GM23338 (cell line): ENCODE measurements around the gene SHB.

Source experiments
- CREB1 ChIP-seq: fragments of 250-450 bp; sonication (Bioruptor Pico); IDR thresholded peaks from 2 replicates; pipeline ENCODE4 v1.5.0; 2020; ENCODE audit warnings: low read depth, mild to moderate bottlenecking, moderate library complexity
- EZH2 ChIP-seq: fragments of 200-600 bp; sonication (generic); IDR thresholded peaks from one replicate; pipeline ENCODE4 v1.8.0; 2017; ENCODE audit warnings: antibody characterized with exemption, mild to moderate bottlenecking, low read depth; ENCODE audit not compliant: unreplicated experiment
- POLR2AphosphoS5 ChIP-seq: IDR thresholded peaks from 2 replicates; pipeline ENCODE4 v1.6.1; 2016; ENCODE audit warnings: antibody characterized with exemption, low read depth
- STAT1 ChIP-seq: IDR thresholded peaks from one replicate; pipeline ENCODE4 v1.6.1; 2016; ENCODE audit warnings: antibody characterized with exemption; ENCODE audit not compliant: unreplicated experiment
- TF ChIP-seq, protein P1 (sequence below), 2 experiments: fragments of 200-600 bp in 1 of 2; sonication (generic) in 1 of 2; conservative IDR thresholded peaks; 2 replicates each; pipeline versions ENCODE4 v1.5.1 to v1.6.1; 2016 to 2017; ENCODE audit warnings: antibody characterized with exemption in 2 of 2, low read depth in 2 of 2, mild to moderate bottlenecking in 2 of 2, moderate library complexity in 1 of 2
- TF ChIP-seq, protein P2 (sequence below): IDR thresholded peaks from one replicate; pipeline ENCODE4 v1.6.1; 2018; ENCODE audit warnings: antibody characterized with exemption; ENCODE audit not compliant: unreplicated experiment

DNA sequence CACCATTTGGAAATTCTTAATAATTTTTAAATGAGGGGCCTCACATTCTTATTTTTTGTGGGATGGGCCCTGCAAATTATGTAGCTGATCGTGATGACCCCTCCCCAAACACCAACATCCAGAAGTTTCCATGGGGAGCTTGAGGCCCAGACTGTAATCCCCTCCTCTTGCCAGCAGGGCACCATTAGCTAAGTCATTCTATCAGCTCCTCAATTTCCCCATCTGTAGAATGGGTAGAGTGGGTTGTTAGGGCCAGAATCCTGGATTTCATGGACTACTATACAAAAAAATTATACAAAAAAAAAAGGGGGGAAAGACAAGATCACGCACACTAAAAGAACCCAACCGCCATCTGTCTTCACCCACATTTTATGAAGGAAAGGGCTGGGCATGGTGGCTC, 38.4 kb downstream of the SHB start:
- TF ChIP-seq, protein P1, sequence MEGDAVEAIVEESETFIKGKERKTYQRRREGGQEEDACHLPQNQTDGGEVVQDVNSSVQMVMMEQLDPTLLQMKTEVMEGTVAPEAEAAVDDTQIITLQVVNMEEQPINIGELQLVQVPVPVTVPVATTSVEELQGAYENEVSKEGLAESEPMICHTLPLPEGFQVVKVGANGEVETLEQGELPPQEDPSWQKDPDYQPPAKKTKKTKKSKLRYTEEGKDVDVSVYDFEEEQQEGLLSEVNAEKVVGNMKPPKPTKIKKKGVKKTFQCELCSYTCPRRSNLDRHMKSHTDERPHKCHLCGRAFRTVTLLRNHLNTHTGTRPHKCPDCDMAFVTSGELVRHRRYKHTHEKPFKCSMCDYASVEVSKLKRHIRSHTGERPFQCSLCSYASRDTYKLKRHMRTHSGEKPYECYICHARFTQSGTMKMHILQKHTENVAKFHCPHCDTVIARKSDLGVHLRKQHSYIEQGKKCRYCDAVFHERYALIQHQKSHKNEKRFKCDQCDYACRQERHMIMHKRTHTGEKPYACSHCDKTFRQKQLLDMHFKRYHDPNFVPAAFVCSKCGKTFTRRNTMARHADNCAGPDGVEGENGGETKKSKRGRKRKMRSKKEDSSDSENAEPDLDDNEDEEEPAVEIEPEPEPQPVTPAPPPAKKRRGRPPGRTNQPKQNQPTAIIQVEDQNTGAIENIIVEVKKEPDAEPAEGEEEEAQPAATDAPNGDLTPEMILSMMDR (conservative IDR thresholded peaks at IDR 0.05; ENCODE audit: low read depth in 2 of 2), result peak in 1 of 2 experiments; percentile 37; a peak in 1 of 4 replicates
- no peak for TF ChIP-seq STAT1
- TF ChIP-seq POLR2AphosphoS5, result no peak
- TF ChIP-seq CREB1, result no peak
- TF ChIP-seq EZH2, result no peak
- TF ChIP-seq, protein P2, sequence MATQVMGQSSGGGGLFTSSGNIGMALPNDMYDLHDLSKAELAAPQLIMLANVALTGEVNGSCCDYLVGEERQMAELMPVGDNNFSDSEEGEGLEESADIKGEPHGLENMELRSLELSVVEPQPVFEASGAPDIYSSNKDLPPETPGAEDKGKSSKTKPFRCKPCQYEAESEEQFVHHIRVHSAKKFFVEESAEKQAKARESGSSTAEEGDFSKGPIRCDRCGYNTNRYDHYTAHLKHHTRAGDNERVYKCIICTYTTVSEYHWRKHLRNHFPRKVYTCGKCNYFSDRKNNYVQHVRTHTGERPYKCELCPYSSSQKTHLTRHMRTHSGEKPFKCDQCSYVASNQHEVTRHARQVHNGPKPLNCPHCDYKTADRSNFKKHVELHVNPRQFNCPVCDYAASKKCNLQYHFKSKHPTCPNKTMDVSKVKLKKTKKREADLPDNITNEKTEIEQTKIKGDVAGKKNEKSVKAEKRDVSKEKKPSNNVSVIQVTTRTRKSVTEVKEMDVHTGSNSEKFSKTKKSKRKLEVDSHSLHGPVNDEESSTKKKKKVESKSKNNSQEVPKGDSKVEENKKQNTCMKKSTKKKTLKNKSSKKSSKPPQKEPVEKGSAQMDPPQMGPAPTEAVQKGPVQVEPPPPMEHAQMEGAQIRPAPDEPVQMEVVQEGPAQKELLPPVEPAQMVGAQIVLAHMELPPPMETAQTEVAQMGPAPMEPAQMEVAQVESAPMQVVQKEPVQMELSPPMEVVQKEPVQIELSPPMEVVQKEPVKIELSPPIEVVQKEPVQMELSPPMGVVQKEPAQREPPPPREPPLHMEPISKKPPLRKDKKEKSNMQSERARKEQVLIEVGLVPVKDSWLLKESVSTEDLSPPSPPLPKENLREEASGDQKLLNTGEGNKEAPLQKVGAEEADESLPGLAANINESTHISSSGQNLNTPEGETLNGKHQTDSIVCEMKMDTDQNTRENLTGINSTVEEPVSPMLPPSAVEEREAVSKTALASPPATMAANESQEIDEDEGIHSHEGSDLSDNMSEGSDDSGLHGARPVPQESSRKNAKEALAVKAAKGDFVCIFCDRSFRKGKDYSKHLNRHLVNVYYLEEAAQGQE, result no peak
